Calu3 (cell line): Measurements from ENCODE around the gene GOLGA5. TPM values are rescaled to one million over a fixed set of nuclear protein-coding genes. Genes with fewer than 3 reads are reported as not detected.
A peak's percentile ranks its signal among the peaks of the same experiment; 100 is the strongest.

ENCODE experiments used
- BruUV-seq: library from RNA; stranded (reverse); fragments of 400-500 nt; replicated peaks from 2 replicates; lab custom pipeline; 2021; lab: Mats Ljungman, UMichigan
- CTCF ChIA-PET: fragments of 300-600 bp; sonication (Branson Sonifier 250); formaldehyde crosslinking; loops from one replicate; lab custom pipeline; 2022; ENCODE audit warnings: antibody characterized with exemption; lab: Charles Lee
- DNase-seq: peaks from one replicate; pipeline ENCODE4 v3.0.0; 2022
- H3K27ac Mint-ChIP-seq: one replicate; pipeline ENCODE4 v1.8.0; 2022; ENCODE audit warnings: mixed read lengths; ENCODE audit not compliant: unreplicated experiment
- H3K27me3 Mint-ChIP-seq: one replicate; pipeline ENCODE4 v1.8.0; 2022; ENCODE audit warnings: mixed read lengths; ENCODE audit not compliant: unreplicated experiment
- H3K36me3 Mint-ChIP-seq: one replicate; pipeline ENCODE4 v1.8.0; 2022; ENCODE audit warnings: mild to moderate bottlenecking, moderate library complexity, mixed read lengths; ENCODE audit not compliant: insufficient read depth, unreplicated experiment
- H3K4me1 Mint-ChIP-seq: one replicate; pipeline ENCODE4 v1.8.0; 2022; ENCODE audit warnings: mild to moderate bottlenecking, low read depth, mixed read lengths; ENCODE audit not compliant: unreplicated experiment
- H3K4me3 Mint-ChIP-seq: one replicate; pipeline ENCODE4 v1.8.0; 2022; ENCODE audit warnings: mild to moderate bottlenecking, low read depth, moderate library complexity, mixed read lengths; ENCODE audit not compliant: unreplicated experiment
- H3K9me3 Mint-ChIP-seq: one replicate; pipeline ENCODE4 v1.8.0; 2022; ENCODE audit warnings: low read depth, mixed read lengths; ENCODE audit not compliant: unreplicated experiment
- CTCF ChIP-seq: fragments of 200-600 bp; IDR thresholded peaks from one replicate; pipeline ENCODE4 v1.8.0; 2022; ENCODE audit warnings: antibody characterized with exemption; ENCODE audit not compliant: unreplicated experiment
- intact Hi-C: fragments of 100-400 bp; cut with micrococcal nuclease; formaldehyde crosslinking; loops from one replicate; pipeline ENCODE4 v1.10.0; 2022; ENCODE audit not compliant: unreplicated experiment
- total RNA-seq: library from RNA; stranded (reverse); gene quantifications from 2 replicates; pipeline ENCODE4 v1.2.3, GENCODE V29; 2022

GOLGA5 gene
- total RNA-seq, 1 experiment from 2014 or later, result 27.8 TPM

- H3K4me3 Mint-ChIP-seq, result no peak overlapping the region
- TF ChIP-seq CTCF, result no peak
- H3K4me1 Mint-ChIP-seq, result no peaks in the 10 kb centered on the region
- intact Hi-C loops, result no loop called here
- peaks cover 27% of the 10 kb centered on the region for H3K36me3 Mint-ChIP-seq
- H3K9me3 Mint-ChIP-seq, result no peaks in the 10 kb centered on the region
- H3K27me3 Mint-ChIP-seq, result no peaks in the 10 kb centered on the region
- BruUV-seq, result no TSS peak
- DNase-seq, result no peak
- no peak overlapping the region for H3K27ac Mint-ChIP-seq
- CTCF ChIA-PET, result no interaction called here
Measured at GRCh38 chr14:92830902-92831301, 36.8 kb downstream of the GOLGA5 start.

GRCh38 chr14:92832137-92832700, 38.1 kb downstream of the GOLGA5 start:
- TF ChIP-seq CTCF, result no peak
- intact Hi-C loops, result no loop called here
- Mint-ChIP-seq H3K9me3 (no peaks in the 10 kb centered on the region), H3K27me3 (no peaks in the 10 kb centered on the region), H3K4me1 (no peaks in the 10 kb centered on the region), H3K27ac (no peak overlapping the region), H3K36me3 (peaks cover 19% of the 10 kb centered on the region), H3K4me3 (no peak overlapping the region)
- CTCF ChIA-PET, result no interaction called here
- no TSS peak for BruUV-seq
- DNase-seq, result no peak

GRCh38 chr14:92841930-92842329, 47.8 kb downstream of the GOLGA5 start:
- no TSS peak for BruUV-seq
- Mint-ChIP-seq H3K27me3 (no peaks in the 10 kb centered on the region), H3K4me1 (peaks cover 8% of the 10 kb centered on the region), H3K4me3 (no peak overlapping the region), H3K27ac (no peak overlapping the region), H3K36me3 (peaks cover 5% of the 10 kb centered on the region), H3K9me3 (no peaks in the 10 kb centered on the region)
- intact Hi-C loops, result no loop called here
- DNase-seq, result no peak
- no peak for TF ChIP-seq CTCF
- CTCF ChIA-PET, result no interaction called here

DNA sequence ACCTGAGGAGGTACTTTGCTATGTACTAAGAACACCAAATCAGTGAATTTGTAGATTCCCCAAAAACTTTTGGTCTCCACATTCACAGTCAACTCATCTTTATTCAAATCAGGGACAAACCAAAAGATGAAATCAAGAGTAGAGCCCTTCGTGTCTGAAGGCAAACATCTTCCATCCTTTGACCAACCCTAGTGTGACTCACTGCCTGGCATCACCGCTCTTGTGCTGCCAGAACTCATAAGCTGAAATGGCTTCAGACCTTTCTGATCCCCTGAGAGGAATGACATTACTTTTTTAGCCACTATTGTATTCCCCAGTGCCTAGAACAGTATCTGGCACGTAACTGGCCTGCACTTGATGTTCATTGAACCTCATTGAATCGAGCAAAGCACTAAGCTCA, 50.1 kb downstream of the GOLGA5 start:
- Mint-ChIP-seq H3K27me3 (no peaks in the 10 kb centered on the region), H3K4me3 (no peak overlapping the region), H3K4me1 (peaks cover 8% of the 10 kb centered on the region), H3K36me3 (peaks cover 5% of the 10 kb centered on the region), H3K9me3 (no peaks in the 10 kb centered on the region), H3K27ac (no peak overlapping the region)
- BruUV-seq, result TSS peak; percentile 15
- DNase-seq, result no peak
- CTCF ChIA-PET, result no interaction called here
- intact Hi-C loops, result no loop called here
- TF ChIP-seq CTCF, result no peak
